Measurements from ENCODE around the gene HNRNPLL.

GRCh38 chr2:38565333-38565732 lies 37.4 kb downstream of the HNRNPLL start:
- TF ChIP-seq CTCF (IDR thresholded peaks at IDR 0.05; ENCODE audit: low read depth, low read length) = no peak
- TF ChIP-seq POLR2A (IDR thresholded peaks at IDR 0.05; ENCODE audit: extremely low read depth, insufficient read length) = no peak
- no peak for TF ChIP-seq MYC (IDR thresholded peaks at IDR 0.05; ENCODE audit: low read depth, low read length)

All from NB4 (cell line).